ENCODE measurements around the gene LCP1.

DNA sequence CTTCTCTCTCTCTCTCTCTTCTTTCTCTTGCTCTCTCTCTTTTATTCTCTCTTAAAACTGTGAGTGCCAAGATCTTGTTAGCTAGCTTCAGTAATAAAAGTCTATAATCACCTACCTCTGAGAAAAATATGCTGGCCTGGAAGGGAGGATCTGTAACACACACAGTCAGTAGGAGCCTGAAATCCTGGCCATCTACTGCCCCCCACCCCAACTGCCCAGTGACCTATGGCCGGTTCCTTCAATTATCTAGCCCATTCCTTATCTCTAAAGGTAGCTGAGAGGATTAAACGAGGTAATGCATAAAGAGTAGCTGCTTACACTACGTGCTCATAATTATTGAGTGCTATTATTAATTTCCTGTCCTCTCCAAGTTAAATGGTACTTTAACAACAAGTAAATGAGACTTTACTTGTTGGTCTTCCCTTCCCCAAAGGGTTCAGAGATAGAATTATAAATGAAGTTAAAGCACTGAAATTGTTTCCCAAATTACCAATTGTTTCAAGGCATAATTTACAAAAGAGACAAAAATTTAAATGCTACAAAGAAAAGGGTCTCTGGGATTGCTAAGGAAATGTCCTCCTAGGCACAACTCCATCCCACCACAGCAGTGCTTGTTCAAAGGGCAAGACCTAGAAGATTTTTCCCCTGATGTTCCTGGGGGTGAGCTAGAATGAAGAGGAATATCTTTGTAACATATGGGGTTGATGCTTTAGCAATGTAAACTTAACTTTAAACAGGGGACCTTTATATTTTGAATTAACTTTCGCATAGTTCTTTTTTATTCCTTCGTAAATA, 1.8 kb downstream of the LCP1 start:
- TF ChIP-seq, protein P1, sequence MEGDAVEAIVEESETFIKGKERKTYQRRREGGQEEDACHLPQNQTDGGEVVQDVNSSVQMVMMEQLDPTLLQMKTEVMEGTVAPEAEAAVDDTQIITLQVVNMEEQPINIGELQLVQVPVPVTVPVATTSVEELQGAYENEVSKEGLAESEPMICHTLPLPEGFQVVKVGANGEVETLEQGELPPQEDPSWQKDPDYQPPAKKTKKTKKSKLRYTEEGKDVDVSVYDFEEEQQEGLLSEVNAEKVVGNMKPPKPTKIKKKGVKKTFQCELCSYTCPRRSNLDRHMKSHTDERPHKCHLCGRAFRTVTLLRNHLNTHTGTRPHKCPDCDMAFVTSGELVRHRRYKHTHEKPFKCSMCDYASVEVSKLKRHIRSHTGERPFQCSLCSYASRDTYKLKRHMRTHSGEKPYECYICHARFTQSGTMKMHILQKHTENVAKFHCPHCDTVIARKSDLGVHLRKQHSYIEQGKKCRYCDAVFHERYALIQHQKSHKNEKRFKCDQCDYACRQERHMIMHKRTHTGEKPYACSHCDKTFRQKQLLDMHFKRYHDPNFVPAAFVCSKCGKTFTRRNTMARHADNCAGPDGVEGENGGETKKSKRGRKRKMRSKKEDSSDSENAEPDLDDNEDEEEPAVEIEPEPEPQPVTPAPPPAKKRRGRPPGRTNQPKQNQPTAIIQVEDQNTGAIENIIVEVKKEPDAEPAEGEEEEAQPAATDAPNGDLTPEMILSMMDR (IDR thresholded peaks at IDR 0.05; ENCODE audit: low read length) = no peak
- no peak for TF ChIP-seq EZH2 (IDR thresholded peaks at IDR 0.05; ENCODE audit: borderline replicate concordance, low read length)
